HG03039 (cell line): Measurements from ENCODE around the gene INSIG2.
A peak's percentile ranks its signal among the peaks of the same experiment; 100 is the strongest.
"Not testable (repeated sequence)": the region's sequence is repeated elsewhere in the genome, so short reads cannot be mapped to it uniquely, and the experiment has no call there.

Experiments
- ATAC-seq: cut with Tn5 transposase; IDR thresholded peaks from one replicate; pipeline ENCODE4 v1.9.1; 2021; ENCODE audit warnings: mild to moderate bottlenecking, moderate library complexity; ENCODE audit not compliant: unreplicated experiment

The INSIG2 gene

GRCh38 chr2:118059919-118060478 lies 28.3 kb upstream of the INSIG2 start:
- no peak for ATAC-seq

GRCh38 chr2:118061135-118061955 lies 26.9 kb upstream of the INSIG2 start:
- ATAC-seq, result peak; percentile 63

- ATAC-seq, result no peak
These were observed 26.2 kb upstream of the INSIG2 start for GRCh38 chr2:118062048-118062447.

GRCh38 chr2:118062669-118063068 lies 25.6 kb upstream of the INSIG2 start:
- no peak for ATAC-seq

- ATAC-seq, result no peak
These were observed 23.1 kb upstream of the INSIG2 start for GRCh38 chr2:118065015-118065706.

- no peak for ATAC-seq
These were observed 22.3 kb upstream of the INSIG2 start for GRCh38 chr2:118065921-118066511.

DNA sequence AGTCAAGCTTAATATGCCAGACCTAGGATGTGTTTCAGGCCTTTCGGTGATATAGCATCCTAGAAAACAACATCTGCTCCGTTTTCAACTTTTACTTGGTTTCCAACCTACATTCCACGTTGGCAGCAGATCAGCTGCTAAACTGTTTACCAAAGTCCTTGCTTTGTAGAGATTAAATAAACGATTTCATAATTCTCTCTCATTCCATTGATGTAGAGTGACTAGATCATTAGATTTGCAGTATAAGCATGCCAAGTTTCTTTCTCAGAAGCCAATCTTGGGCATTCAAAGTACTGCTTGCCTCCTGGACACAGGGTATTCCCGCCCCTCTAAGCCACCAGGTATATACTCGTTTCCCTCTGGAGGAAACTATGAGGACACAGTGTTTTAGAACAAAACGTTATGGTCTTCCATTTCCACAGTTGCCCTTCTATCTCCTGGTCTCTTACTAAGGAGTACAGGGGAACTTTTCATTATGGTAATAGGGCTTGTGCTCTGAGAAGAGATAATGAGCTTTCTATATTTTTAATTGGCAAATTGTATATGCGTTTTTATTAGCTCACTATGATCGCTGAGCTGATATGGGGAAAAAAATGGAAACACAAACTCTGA lies 10.5 kb upstream of the INSIG2 start:
- ATAC-seq, result no peak

- no peak for ATAC-seq
These were observed 9.5 kb upstream of the INSIG2 start for GRCh38 chr2:118078734-118079133.

- no peak for ATAC-seq
These were observed 3.7 kb upstream of the INSIG2 start for GRCh38 chr2:118084491-118085089.

GRCh38 chr2:118085173-118086023 lies 2.9 kb upstream of the INSIG2 start:
- ATAC-seq, result no peak

- ATAC-seq, result no peak
These were observed 2.1 kb upstream of the INSIG2 start for GRCh38 chr2:118086024-118086633.

GRCh38 chr2:118089139-118089800 lies 999 bp downstream of the INSIG2 start:
- no peak for ATAC-seq

DNA sequence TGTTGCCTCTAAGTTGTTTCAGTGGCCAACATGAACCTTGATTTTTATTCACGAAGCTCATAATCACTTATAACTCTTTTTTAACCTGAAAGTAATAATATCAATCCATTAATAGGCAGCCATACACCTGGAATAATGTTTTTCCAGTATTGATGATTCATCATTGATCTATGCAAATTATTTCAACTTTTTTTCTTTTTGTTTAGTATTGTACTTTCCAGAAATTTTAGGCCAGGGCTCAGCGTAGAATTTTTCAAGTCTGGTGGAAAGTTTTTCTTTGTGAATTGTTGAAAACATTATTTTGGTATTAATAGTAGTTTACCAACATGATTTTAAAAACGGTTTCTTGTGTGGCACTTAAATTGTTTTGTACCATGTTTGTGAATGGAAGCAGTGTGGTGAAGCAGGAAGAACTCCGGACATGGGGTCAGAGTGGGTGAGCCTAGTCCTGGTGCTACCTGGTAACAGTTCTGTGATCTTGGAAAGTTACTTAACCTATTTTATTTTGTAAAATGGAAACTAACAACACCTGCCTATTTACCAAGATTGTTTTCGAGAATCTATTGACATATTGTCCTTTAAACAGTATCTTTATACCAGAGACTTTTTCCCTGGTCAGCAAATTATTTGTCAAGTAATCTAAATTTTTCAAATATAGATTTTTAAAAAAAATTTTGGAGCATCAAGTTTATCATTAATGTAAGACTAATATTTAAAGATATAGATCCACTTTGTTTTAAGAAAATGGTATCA lies 2.3 kb downstream of the INSIG2 start:
- no peak for ATAC-seq

DNA sequence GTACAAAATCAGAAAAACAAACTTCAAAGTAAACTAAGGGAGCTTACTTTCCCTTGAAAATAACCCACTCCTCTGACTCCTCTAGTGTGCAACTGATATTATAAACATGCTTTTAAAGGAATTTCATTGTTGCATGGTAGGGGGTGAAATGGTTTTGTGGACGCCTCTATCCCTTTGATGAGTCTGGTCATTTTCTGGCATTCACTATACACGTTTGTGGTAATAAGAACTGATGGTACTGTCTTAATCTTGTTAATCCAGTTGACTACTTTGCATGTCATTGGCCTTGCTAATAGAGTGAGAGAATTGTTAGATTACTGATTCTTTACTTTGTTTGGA lies 2.8 kb downstream of the INSIG2 start:
- ATAC-seq, result no peak

DNA sequence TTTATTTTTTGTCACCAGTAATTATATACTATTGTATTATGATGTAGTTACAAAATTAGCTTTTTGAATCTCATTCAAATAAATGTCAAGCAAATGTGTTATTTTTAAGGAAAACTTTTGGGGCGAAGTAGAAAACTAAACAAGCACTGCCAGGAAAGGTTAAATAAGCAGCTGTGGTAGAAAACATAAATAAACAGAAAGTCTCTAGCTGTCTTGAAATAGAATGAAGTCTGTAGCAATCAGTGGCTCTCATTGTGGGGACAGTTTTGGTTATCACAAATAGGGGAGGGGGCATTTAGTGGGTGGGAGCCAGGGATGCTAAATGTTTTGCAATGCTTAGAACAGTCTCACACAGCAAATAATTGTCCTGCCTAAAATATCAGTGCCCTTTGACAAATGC lies 3.4 kb downstream of the INSIG2 start:
- ATAC-seq, result no peak

DNA sequence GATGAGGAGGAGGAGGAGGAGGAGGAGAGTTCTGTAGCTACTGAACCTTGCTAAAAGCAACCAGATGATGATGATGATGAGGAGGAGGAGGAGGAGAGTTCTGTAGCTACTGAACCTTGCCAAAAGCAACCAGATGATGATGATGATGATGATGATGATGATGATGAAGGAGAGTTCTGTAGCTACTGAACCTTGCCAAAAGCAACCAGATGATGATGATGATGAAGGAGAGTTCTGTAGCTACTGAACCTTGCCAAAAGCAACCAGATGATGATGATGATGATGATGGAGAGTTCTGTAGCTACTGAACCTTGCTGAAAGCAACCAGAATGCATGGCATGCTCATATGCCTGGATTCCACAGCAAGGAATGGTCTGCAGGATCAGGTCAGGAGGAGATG lies 5.8 kb downstream of the INSIG2 start:
- ATAC-seq, result not testable (repeated sequence)

- ATAC-seq, result no peak
These were observed 6.2 kb downstream of the INSIG2 start for GRCh38 chr2:118094503-118094902.

DNA sequence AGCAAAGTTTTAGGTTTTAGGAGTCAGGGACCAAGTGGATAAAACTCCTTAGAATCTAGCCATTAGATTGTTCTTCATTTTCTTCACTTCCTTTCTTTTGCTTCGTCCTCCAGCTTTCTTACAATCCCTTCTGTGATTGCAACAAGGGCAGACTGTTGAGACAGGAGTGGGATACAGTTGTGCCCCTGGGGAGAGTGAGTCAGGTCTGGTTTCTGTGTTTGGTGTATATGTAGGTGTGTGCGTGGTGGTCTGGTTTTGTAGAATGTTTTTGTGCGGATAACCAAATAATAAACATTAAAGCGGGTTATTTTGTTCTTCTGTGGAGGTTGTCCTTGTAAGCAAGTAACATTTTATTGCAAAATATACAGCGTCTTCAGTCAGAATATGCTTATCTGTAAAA lies 7.3 kb downstream of the INSIG2 start:
- no peak for ATAC-seq
